GM19468 (cell line): ENCODE measurements around the gene NPFF.
"Not testable (repeated sequence)": the region's sequence is repeated elsewhere in the genome, so short reads cannot be mapped to it uniquely, and the experiment has no call there.

Source experiments
- ATAC-seq: cut with Tn5 transposase; IDR thresholded peaks from one replicate; pipeline ENCODE4 v1.9.1; 2021; ENCODE audit warnings: mild to moderate bottlenecking, moderate library complexity, moderate number of reproducible peaks; ENCODE audit not compliant: unreplicated experiment; ENCODE audit errors: extremely low read depth

Gene NPFF, protein sequence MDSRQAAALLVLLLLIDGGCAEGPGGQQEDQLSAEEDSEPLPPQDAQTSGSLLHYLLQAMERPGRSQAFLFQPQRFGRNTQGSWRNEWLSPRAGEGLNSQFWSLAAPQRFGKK

GRCh38 chr12:53506881-53507602 lies at the start of gene NPFF:
Gene NPFF, minus strand, starts transcription at chr12:53507484. Its CDS starts 10 bp downstream, at chr12:53507474.
- no peak for ATAC-seq

DNA sequence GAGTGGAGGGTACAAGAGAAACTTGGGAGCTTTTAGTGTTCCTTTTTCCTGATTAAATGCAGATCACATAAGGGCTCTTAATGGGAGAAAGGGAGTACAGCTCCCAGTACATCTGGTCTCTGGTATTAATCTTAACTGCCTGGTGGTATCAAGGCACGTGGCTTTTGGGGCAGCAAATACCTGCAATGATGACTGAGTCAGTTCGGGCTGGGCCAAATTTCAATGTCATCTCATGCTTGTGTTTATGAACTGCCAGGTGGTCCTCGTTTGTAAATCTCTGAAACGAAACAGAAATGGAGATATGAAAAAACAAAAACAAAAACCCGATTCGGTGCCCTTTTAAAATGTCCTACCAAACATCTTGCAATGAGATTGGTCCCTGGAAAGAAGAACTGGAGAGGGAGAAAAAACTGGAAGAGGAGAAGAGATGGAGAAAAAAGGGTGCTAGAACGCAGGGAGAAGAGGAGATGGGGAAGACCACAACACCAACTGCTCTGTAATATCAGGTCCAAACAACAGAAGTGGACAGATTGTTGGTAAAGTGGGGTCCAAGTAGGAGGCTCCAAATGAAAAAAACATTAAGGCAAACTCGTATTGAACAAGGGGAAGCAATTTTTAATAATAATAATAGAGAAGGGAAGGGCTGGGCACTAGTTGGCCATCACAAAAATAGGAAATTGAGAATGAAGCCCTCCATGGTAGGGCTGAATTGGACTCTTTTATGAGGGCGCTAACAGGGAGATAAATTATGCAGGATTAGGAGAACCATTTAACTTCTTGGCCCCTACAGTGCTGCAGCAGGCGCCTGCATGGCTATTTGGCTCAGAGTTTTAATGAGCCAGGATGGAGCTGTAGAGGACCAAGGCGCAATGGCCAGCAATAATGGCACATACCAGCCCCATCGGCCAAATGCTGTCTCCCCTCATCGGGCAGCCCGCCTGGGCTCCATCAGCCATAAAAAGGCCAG lies 45.4 kb upstream of the NPFF start:
- no peak for ATAC-seq

- no peak for ATAC-seq
Observed at GRCh38 chr12:53551889-53552291, 44.6 kb upstream of the NPFF start.

- no peak for ATAC-seq
Observed at GRCh38 chr12:53550595-53550994, 43.3 kb upstream of the NPFF start.

DNA sequence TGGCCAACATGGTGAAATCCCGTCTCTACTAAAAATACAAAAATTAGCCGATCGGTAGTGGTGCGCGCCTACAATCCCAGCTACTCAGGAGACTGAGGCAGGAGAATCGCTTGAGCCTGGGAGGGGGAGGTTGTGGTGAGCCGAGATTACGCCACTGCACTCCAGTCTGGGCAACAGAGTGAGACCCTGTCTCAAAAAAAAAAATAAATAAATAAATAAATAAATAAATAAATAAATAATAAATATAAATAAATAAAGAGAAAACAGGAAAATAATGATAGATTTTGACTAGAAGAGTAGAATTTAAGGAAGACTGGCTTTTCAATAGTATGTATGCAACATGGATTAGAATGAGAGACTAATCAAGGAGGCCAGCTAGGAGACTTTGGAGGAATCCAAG lies 42.8 kb upstream of the NPFF start:
- not testable (repeated sequence) for ATAC-seq

DNA sequence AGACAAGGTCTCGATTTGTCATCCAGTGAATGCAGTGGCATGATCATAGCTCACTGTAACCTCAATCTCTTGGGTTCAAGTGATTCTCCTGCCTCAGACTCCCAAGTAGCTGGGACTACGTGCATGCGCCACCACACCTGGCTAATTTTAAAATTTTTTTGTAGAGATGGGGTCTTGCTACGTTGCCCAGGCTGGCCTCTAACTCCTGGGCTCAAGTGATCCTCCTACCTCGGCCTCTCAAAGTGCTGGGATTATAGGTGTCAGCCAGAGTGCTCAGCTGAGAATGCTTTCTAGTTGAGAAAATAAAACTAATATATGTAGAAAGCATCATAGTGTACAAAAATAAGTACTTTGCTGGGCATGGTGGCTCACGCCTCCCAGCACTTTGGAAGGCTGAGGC lies 41.1 kb upstream of the NPFF start:
- not testable (repeated sequence) for ATAC-seq

GRCh38 chr12:53543539-53543938 lies 36.3 kb upstream of the NPFF start:
- ATAC-seq, result no peak

- ATAC-seq, result no peak
Observed at GRCh38 chr12:53539526-53539925, 32.2 kb upstream of the NPFF start.

DNA sequence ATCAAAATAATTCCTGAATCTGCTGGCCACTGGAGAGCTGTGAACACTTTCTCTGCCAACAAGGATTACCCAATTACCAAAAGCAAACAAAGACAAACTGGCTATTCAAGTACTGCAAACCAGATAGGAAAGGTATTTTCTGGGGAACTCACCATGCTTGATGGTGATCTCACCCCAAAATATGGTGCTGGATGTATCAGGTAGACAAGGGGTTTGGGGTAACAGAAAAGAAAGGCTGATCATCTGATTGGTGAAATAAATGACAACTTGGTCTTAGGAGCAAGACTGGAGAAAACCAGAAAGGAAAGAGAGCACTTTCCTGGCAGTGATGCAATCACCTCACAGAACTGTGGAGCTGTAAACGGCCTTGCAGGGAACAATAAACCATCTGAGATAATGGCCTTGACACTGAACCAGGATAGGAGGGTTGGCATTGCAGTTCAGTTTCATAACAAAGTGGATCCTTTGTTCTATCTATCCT lies 31.0 kb upstream of the NPFF start:
- ATAC-seq, result no peak

DNA sequence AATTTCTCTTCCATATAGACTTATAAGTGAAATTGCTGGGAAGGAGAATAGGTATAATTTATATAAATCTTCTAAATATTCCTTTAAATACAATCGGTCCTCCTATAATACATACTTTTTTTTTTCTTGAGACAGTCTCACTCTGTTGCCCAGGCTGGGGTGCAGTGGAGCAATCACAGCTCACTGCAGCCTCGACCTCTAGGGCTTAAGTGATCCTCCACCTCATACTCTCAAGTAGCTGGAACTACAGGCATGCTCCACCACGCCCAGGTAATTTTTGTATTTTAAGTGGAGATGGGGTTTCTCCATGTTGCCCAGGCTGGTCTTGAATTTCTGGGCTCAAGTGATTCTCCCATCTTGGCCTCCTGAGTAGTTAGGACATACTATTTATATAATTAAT lies 29.7 kb upstream of the NPFF start:
- no peak for ATAC-seq

- ATAC-seq, result no peak
Observed at GRCh38 chr12:53533471-53533870, 26.2 kb upstream of the NPFF start.

- no peak for ATAC-seq
Observed at GRCh38 chr12:53532524-53533445, 25.5 kb upstream of the NPFF start.

DNA sequence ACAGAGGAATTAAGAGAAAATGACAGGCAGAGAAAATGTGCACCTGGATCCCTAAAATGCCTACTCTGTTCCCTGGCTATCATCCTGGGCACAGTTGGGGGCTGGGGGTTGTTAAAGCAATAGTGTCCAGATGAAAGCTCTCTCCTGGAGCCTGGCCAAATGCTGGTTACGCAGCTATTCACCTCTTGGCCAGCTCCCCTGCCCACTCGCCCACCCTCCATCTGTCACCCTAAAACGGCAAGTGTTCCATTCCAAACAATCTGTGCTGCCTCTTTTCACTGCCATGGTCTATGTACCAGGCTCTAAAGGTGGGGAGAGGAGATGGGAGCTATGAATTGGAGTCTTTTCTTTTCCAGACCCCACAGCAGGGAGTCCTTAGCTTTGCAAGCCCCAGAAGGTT lies 24.7 kb upstream of the NPFF start:
- no peak for ATAC-seq

DNA sequence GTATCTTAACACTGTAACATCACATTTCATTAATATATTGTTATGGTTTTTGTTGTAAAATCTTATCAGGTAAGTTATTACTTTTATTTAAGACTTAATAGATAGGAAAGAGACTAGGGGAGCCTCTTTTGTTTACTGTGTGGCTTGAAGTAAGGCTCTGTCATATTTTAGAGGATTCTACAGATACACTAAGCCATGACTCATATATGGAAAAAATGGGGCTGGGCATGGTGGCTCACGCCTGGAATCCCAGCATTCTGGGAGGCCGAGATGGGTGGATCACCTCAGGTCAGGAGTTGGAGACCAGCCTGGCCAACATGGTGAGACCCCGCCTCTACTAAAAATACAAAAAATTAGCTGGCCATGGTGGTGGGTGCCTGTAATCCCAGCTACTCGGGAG lies 23.6 kb upstream of the NPFF start:
- no peak for ATAC-seq

DNA sequence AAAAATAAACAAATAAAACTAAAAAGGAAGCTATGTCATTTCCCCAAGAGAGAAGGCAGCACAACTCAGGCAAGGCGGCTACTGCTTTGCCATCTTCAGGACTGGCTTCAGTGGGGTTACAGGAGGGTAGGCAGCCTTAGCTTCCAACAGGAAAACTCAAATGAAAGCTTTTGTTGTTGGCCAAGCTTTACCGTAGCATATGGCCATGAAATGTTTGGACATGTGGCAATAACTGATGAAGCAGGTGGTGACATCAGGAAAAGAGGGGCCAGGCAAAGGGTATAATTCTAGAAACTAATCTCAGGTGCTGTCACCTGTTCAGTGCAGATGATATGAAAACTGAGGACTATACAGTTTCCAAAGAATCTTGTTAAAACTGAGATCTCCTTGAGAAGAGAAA lies 22.8 kb upstream of the NPFF start:
- no peak for ATAC-seq

DNA sequence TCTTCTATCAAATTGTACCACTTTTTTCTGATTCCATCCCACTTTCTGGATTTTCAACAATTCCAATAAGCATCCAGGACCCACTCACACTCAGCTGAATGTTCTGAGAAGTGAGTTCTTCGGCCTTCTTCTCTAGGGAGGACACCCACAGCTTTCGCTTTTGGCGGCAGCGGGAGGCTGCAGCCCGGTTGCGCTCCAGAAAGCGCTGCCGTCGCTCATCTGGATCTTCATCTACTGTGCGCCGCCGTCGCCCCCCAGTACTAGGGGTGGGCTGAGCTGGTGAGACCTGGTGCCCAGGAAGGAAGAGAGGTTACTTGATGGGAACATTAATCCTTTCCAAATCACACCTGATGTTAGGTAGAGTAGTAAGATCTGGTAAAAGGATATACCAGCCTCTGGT lies 17.2 kb upstream of the NPFF start:
- ATAC-seq, result no peak

- no peak for ATAC-seq
Observed at GRCh38 chr12:53523131-53523530, 15.8 kb upstream of the NPFF start.

- no peak for ATAC-seq
Observed at GRCh38 chr12:53518381-53518780, 11.1 kb upstream of the NPFF start.

DNA sequence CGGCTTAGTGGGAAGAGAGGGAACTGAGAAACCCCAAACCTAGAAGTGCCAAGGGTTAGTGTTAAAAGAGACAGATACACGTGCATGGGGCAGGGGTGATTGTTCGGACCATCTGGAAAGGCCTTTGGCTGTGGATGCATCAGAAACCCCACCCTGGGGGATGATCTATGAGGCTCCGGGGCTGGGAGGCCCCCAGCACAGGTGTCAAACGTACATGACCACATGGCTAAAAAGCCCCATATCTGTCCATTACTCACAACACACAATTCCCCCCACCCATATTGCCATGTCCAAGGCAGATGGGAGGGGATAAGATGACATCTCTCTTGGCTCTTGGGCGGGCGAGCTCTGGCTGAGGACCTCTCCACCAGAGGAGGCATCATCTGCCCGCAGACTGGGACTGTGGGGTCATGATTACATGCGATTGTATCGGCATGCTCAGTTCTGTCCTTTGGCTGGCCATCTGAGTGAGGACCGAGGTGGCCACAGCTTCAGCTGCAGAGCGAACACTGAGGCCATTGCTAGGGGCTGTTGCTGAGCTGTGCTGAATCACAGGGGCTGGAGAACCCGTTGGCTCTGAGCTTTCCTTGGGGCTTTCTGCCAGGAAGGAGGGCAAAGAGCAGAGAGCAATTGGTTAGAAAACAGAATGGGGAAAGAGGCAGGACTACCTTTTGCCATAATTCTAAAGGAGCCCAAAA lies 9.6 kb upstream of the NPFF start:
- ATAC-seq, result no peak
